Activated gamma-delta T cell (primary cell): ENCODE results near the gene FAM184A.
A peak's percentile ranks its signal among the peaks of the same experiment; 100 is the strongest.
"Not testable (repeated sequence)": the region's sequence is repeated elsewhere in the genome, so short reads cannot be mapped to it uniquely, and the experiment has no call there.

Experiments
- DNase-seq: peaks from one replicate; lab custom pipeline; 2025; lab: John Stamatoyannopoulos, UW

Gene FAM184A

DNA sequence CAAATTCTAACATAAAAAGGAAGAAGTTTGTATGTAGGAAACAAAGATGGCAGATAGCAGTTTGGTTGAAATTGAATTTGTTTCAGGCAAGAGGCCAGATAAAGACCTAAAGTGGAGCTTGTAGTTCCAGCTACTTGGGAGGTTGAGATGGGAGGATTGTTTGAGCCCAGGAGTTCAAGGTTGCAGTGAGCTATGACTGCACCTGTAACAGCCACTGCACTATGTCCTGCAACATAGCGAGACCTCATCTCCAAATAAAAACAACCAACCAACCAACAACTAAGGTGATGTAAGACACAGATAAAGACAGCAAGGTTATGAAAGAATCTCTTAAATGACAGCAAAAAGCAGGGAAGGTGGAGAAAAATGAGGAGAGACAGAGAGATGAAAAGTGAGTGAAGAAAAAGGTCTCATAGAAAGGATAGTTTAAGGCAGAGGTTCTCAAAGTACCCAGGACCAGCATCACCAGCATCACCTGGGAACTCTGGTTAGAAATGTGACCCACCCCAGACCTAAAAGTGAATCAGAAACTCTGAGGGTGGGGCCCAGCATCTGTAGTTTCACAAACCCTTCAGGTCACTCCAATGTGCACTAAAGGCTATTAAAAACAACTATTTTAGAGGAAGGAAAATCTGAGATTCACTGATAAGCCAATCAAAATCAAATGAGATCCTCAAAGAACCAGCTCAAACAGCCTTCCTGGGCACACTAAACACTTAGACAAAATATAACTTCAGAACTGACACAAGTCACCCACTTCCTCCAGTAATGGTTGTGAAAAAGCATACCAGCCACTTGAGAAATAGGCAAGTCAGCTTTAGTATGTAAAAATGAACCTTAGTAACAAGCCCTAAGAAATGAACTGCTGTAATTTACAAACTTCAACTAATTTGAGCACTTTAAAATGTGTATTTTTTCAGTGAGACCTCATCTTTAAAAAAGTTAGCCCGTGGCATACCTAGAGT is 57.6 kb downstream of the FAM184A start:
- DNase-seq = no peak

DNA sequence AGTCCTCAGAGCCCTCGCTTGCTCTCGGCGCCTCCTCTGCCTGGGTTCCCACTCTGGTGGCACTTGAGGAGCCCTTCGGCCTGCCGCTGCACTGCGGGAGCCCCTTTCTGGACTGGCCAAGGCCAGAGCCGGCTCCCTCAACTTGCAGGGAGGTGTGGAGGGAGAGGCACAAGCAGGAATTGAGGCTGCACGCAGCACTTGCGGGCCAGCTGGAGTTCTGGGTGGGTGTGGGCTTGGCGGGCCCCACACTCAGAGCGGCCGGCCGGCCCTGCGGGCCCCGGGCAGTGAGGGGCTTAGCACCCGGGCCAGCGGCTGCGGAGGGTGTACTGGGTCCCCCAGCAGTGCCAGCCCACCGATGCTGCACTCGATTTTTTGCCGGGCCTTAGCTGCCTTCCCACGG is 63.3 kb downstream of the FAM184A start:
- DNase-seq = peak; percentile 11

DNA sequence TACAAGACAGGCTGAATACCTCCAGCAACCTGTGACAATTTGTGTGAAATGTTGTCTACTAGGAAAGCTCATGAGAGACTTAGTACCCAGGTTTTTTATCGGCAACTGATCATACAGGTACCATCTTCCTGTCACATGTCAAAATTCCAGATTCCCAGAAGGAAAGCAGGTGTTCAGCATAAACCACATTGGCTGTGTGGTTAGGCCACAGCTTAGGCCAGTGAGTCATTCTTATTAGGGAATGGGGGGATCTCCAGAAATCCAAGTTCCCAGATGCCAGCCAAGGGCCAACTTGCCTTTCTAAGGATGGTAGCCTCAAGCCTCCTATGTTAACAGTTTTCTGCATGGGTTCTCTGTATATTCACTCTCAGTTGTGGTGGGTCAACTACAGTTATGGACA is 65.9 kb downstream of the FAM184A start:
- DNase-seq = no peak

DNA sequence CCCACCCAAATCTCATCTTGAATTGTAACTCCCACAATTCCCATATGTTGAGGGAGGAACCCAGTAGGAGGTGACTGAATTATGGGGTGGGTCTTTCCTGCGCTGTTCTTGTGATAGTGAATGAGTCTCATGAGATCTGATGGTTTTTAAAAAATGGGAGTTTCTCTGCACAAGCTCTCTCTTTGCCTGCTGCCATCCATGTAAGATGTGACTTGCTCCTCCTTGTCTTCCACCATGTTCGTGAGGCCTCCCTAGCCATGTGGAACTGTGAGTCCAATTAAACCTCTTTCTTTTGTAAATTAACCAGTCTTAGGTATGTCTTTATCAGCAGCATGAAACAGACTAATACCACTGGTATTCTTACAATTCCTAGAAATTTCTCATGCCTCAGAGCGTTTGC is 69.2 kb downstream of the FAM184A start:
- DNase-seq = not testable (repeated sequence)

DNA sequence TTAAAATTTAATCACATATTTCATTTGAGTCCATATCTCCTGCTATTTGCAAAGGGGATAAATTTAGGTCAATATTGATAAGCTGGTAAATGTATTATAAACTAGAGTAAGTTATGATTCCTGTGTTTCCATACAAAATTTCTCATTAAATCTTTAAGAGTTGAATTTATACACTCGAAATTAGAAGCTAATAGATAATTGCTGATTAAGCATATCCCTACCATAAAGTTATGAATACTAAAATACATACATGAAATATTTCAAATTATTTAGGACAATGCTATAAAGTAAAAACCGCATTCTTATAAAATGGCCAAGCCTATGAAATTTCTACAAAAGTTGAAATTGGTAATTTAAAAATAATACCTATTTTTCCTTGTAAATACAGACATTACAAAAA is 71.5 kb downstream of the FAM184A start:
- no peak for DNase-seq

DNA sequence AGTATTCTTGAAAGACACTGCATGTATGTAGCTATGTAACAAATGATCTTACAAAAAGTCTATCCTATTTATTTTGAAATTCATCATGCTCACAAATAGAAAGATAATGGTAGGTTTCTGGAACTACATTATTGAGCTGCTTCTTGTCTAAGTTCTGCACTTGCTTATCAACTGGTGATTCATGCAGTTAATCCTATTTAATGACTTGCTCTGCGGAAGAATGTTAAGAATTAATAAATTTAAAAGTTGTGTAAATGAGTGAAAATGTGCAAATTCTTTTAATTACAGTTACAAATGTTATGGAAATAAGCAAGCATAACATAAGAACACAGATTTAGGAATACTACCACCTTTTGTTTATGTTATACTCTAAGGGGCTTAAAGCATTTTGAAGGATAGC is 76.4 kb downstream of the FAM184A start:
- no peak for DNase-seq

DNA sequence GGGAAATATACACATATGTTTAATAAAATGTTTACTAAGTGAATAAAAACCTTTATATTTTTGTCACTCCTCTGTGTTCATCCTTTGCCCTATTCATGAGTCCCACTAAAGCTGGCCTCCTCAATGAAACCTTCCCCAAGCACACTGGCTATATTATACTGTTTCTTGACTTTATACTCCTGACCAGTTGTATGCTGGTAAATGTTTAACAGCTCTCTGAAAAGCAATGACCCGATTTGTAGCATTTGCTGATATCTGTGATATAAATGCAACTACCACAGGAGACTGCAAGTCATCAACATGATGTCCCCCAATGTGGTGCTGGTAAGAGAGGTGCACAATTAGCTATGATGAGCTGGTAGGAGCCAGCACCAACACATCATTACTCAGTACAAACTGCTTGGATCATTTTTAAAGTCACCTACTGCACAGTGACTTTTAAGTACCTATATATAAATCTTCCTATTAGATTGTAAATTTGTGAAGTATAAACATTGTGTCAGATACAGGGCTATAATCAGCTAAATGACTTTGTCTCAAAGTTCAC is 78.9 kb downstream of the FAM184A start:
- DNase-seq = no peak

DNA sequence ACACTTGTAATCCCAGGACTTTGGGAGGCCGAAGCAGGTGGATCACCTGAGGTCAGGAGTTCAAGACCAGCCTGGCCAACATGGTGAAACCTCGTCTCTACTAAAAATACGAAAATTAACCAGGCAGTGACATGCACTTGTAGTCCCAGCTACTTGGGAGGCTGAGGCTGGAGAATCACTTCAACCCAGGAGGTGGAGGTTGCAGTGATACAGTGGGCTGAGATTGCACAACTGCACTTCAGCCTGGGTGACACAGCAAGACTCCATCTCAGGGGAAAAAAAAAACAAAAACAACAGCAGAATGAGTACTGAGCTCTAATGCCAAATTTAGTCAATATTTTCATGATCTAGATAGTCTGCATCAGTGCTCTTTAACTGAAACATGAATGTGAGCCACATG is 81.0 kb downstream of the FAM184A start:
- DNase-seq = not testable (repeated sequence)

DNA sequence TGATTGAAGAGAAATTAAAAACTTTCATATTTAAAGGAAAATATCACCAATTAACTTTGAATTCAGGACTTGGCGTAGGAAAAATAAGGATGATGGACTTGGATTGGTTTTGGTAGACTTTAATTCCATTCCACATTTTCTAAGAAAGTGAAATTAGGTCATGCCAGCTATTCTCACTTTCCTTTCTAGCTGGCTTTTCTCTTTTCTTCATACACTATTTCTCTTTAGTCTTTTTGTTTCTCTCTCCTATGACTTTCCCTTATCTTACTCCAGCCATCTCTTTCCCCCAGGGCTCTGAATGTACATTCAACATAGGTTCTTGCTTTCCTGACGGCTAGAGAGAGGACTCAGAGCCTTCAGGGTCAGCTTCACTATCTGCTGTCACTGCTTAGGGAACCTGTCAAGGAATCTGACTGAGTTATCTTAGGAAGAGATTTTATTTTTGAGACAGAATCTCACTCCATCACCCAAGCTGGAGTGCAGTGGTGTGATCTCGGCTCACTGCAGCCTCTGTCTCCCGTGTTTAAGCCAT is 82.1 kb downstream of the FAM184A start:
- DNase-seq = no peak

DNA sequence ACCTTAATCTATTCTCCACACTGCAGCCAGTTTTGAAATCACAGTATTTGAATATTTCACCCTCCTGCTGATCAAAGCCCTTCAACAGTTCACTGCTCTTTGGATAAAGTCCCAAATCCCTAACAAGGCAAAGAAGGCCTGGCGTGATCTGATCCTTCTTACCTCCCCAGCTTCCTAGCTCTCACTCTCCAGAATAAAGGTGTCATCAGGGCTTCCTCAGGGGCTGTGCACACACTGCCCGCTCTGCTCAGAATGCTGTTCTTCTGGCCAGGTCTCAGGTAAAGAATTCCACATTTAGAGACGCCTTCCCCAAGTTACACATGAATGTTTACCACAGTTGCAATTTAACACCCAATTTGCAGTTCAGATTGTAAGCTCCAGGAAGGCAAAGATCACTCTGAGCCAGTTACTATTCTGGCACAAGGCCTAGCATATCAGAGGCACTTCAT is 84.6 kb downstream of the FAM184A start:
- no peak for DNase-seq

DNA sequence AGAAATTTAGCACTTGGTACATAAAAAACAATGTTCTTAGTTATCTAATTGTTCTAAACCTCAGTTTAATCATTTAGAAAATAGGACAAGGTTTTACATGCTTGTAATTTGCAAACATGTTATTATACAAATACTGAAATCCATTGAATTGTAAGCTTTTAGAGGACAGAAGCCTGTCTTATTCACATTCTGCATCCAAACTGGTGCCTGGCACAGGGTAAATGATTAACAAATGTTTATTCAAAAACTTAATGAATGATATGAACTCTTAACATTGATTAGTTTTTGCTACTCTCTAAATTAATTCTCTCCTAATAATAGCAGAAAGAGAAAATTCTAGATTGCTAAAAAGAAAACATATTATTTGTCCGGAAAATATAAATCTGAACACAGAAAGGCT is 85.1 kb downstream of the FAM184A start:
- no peak for DNase-seq

DNA sequence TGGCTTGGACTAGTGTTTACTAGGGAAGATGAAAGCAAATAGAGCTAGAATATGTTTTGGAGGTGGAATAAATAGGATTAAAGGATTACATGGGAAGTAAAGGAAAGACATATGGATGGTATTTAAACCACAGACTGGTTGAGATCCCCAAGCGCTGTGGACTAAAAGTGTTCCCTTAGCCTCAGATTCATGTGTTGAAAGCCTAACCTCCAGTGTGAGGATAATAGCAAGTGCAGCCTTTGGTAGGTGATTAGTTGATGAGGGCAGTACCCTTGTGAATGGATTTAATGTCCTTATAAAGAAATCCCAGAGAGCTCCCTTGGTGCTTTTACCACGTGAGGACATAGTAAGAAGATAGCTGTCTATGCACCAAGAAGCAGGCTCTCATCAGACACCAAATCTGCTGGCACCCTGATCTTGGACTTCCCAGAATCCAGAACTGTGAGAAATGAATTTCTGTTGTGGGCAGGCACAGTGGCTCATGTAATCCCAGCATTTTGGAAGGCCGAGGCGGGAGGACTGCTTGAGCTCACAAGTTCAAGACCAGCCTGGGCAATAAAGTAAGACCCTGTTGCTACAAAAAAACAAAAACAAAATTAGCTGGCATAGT is 86.2 kb downstream of the FAM184A start:
- no peak for DNase-seq

DNA sequence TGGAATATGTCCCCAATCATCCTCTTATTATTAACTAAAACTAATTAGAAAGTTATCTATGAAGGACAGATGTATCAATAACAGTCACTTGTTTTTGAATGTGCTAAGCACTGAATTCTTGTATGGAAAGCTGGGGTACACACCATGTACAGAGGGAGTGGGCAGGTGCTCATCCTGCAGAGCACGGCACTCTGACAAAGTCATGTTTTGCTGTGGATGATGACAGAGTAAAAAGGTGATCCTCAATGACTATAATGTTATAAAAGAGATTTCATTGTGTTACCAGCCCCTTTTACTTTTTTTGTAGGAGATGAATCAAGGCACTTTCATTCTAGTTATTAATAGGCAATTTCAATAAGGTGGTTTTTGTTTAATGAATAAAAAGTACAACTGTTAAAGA is 92.2 kb downstream of the FAM184A start:
- no peak for DNase-seq

DNA sequence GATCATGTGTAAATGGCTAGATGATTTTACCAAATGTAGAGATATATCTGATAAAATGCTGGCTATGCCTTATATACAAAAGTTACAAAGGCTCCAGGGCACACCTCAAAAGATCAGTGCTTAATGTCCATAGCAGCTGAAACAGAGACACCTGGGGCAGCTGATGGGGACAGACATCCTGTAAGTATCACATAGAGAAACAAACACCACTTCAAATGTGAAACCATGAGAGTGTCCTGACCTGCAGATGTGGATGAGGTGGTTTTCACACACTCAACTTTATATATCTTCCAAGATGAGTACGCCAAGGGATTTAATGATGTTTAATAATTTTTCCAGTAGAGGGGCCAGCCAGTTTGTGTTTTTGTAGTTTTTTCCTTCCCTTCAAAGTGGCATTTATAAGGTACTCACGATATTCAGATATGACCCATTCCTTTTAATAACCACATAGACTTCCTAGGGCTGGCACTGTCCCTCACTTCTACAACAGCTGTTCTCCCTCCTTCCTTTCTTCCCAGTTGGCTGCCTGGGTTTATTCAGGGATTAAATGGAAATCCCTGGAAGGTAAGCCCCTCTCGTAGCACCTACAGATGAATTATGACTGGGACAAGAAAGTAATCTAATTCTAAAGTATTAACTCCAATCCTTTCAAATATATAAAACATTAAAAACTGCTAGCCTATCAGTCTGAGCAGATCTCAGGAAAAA is 93.2 kb downstream of the FAM184A start:
- no peak for DNase-seq

DNA sequence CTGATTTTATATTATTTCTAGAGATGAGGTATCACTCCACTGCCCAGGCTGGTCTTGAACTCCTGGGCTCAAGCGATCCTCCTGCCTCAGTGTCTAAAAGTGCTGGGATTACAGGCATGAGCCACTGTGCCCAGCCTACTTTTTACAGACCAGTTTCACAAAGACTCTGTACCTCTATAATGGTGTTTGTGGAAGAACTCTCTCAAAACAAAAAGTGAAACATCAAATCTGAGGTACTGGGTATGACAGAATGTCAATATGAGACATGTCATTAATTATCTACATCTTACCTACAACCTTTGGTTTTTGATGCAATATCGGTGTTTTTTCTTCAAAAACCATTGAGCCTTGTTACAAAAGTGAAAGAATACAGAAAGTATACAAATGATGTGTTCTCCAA is 94.1 kb downstream of the FAM184A start:
- no peak for DNase-seq

DNA sequence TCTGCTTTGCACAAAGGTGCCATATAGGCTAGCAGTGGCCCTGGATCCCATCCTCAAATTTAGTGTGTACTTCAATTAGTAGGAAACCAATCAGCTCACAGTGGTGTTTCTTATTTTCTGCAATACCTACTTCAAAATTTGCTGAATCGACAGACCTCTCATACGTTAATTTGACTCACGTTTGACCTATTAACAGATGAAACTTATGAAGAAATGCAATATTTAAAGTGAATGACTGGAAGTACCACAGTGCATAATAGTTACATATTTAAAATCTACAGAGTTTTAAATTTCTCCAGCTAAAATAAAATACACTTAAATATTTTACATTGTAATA is 95.9 kb downstream of the FAM184A start:
- DNase-seq = no peak

DNA sequence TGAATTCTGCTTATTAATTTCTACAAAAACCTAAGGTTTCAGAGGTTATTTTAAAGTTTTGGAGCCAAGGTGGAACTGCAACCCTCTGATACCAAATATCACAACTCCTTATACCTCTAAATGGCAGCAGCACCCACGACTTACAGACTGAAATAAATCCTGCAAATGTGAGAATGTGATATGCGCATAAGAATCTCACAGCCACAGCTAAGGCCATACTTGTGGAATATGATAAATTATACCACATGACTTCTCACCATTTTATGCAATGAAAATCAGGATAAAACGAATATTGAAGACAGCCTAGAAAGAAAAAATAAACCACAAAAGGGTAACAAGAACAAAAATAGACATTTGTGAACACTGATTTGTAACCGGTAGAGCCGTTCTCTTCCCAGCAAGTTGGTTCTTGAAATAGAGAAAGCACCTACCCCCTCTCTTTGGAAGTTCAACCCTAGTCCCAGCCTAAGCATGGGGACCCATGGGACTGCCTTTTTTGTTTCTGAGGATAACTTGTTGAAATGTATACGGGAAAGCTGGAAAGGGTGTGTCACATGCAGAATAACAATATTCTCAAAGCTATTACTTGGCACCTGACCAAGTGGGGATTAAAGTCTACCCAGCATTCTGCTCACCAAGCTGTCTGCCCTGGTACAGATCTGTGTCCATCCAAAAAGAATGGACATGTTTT is 96.4 kb downstream of the FAM184A start:
- DNase-seq = no peak

DNA sequence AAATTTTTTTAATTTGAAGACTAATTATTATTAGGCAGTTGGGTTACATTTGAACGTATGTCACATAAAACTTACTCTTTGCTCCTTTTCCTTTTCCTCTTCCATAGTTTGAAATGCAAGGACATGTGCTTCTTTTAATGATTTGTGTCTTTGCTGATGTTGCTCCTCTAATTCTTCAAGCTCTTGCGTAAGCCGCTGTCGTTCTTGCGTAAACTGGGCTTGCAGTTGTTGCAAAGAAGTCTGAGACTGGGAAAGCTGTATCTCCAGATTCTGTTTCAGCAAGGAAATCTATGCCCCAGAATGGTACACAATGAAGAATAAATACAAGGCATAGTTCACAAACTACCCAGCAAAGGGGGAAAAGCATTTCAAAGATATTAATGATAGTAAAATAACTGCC is 98.4 kb downstream of the FAM184A start:
- DNase-seq = no peak

DNA sequence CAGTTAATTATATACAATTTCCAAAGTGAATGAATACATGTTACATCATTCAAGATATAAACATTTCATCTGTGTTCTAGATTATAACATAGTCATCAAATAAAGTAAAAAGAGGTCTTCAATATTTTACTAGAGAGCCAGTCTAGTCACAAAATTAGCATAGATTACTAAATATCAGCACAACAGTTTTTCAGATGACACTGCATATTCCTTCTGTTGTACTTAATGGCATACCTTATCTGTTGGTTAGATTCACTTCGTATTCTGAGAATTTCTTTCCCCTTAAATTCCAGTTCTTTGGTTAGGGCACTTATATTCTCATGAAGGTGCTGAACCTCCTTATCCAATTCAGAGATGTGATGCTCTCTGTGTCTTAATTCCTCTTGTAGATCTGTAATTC is 103.7 kb downstream of the FAM184A start:
- no peak for DNase-seq

DNA sequence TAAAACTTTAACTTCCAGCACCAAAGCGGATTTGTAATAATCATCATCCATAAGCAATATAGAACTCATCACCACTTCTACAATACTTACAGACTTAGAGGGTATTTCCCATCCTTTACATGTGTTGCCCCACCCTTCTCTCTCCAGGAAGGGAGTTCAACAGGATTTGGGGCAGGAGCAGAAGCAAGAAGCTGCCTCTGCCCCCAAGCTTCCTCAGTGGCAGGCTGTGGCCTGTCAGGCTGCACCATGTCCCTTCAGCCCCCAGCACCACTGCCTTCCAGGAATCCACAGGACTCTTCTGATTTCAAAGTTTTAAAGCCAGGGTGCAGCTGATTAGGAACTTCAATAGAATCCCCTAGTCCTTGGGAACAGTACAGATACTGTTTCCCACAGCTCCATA is 106.8 kb downstream of the FAM184A start:
- DNase-seq = no peak

DNA sequence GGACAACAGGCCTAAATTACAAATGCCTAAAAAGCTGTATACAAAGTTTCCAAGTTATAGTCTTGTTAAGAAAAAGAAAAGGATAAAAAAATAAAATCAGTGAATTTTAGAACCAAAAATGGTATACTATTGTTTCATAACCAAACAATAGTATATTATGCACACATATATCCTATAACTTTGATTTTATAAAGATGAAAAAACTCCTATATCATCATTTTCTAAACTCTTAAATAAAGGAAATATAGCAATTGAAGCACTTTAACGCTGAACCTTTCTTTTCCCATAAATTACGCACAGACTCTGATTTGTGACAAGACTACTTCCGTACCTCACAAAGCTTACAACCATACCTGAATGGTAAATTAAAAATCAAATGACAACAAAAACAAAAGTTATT is 107.6 kb downstream of the FAM184A start:
- no peak for DNase-seq

DNA sequence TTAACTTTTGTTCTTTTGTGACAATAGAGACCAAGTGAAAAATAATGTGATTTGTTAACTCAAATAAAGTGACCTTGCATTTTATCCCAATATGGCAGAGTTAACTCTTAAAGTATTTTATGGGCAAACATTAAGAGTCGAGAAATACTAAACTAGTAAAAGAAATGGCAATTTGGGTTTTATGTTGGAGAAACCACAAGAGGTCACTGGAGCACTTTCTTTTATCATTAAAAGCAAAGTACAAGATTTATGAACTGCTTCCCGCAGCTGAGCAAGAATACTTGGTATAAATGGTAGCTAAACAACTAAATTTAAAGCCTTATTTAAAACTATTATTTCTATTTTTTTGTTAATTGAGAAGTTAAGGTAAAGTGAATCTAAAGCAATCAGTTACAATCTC is 110.0 kb downstream of the FAM184A start:
- no peak for DNase-seq
